CD8-positive, alpha-beta memory T cell (primary cell): ENCODE data around the gene CAPS. TPM values are rescaled to one million over a fixed set of nuclear protein-coding genes. Genes with fewer than 3 reads are reported as not detected.

Source experiments
- CTCF ChIA-PET: fragments of 350-600 bp; sonication (Branson Sonifier 250); formaldehyde crosslinking; loops from one replicate; lab custom pipeline; 2021; ENCODE audit warnings: antibody characterized with exemption; lab: Charles Lee
- POLR2A ChIA-PET: fragments of 350-600 bp; sonication (Branson Sonifier 250); formaldehyde crosslinking; loops from one replicate; lab custom pipeline; 2021; ENCODE audit warnings: antibody characterized with exemption; lab: Charles Lee
- DNase-seq, 5 donors: peaks; one replicate each; pipeline versions ENCODE4 v3.0.0 to v3.0.0-alpha.2; 2020 to 2022; ENCODE audit warnings: mixed read lengths in 1 of 5
- H3K27ac ChIP-seq: one replicate; pipeline ENCODE4 v1.7.0; 2013; ENCODE audit warnings: low read depth, mild to moderate bottlenecking, low read length, moderate library complexity
- H3K27me3 ChIP-seq: 2 replicates; pipeline ENCODE4 v1.7.0; 2013; ENCODE audit warnings: low read length, mild to moderate bottlenecking; ENCODE audit not compliant: insufficient read depth, poor library complexity, severe bottlenecking
- H3K36me3 ChIP-seq: 2 replicates; pipeline ENCODE4 v1.7.0; 2013; ENCODE audit warnings: mild to moderate bottlenecking, low read length, moderate library complexity; ENCODE audit not compliant: insufficient read depth
- H3K4me1 ChIP-seq: 2 replicates; pipeline ENCODE4 v1.7.0; 2013; ENCODE audit warnings: mild to moderate bottlenecking, low read length, moderate library complexity; ENCODE audit not compliant: insufficient read depth
- H3K4me3 ChIP-seq: 2 replicates; pipeline ENCODE4 v1.7.0; 2013; ENCODE audit warnings: mild to moderate bottlenecking, low read length
- H3K9me3 ChIP-seq: 2 replicates; pipeline ENCODE4 v1.7.0; 2013; ENCODE audit warnings: mild to moderate bottlenecking, low read length
- H3K27ac Mint-ChIP-seq, 8 donors: one replicate each; pipeline ENCODE4 v1.8.0; 2020 to 2021; ENCODE audit warnings: mixed read lengths in 8 of 8, mild to moderate bottlenecking in 6 of 8, inconsistent platforms in 3 of 8, moderate library complexity in 3 of 8
- H3K27me3 Mint-ChIP-seq, 2 donors: one replicate each; pipeline ENCODE4 v1.8.0; 2020 to 2021; ENCODE audit warnings: mixed read lengths in 2 of 2, mild to moderate bottlenecking in 1 of 2, moderate library complexity in 1 of 2
- H3K36me3 Mint-ChIP-seq, 3 donors: one replicate each; pipeline ENCODE4 v1.8.0; 2020 to 2021; ENCODE audit warnings: mixed read lengths in 3 of 3, inconsistent platforms in 1 of 3, mild to moderate bottlenecking in 1 of 3
- H3K4me1 Mint-ChIP-seq, 3 donors: one replicate each; pipeline ENCODE4 v1.8.0; 2020 to 2021; ENCODE audit warnings: mixed read lengths in 3 of 3, inconsistent platforms in 1 of 3, mild to moderate bottlenecking in 1 of 3
- H3K4me3 Mint-ChIP-seq, 7 donors: one replicate each; pipeline ENCODE4 v1.8.0; 2020 to 2021; ENCODE audit warnings: mixed read lengths in 7 of 7, mild to moderate bottlenecking in 6 of 7, moderate library complexity in 4 of 7, inconsistent platforms in 2 of 7
- H3K9me3 Mint-ChIP-seq, 5 donors: one replicate each; pipeline ENCODE4 v1.8.0; 2020 to 2022; ENCODE audit warnings: mixed read lengths in 5 of 5, mild to moderate bottlenecking in 3 of 5, moderate library complexity in 2 of 5, inconsistent platforms in 1 of 5
- polyA plus RNA-seq: library from polyadenylated mRNA; unstranded; fragments of 300-500 nt; fragmentation: Illumina TruSeq; gene quantifications from one replicate; pipeline ENCODE4 v1.2.3, GENCODE V29; 2021
- total RNA-seq, 2 experiments: library from RNA; stranded (reverse); gene quantifications; one replicate each; pipeline ENCODE4 v1.2.3, GENCODE V29; 2021

The CAPS gene
- total and polyA plus RNA-seq, 3 experiments from 2014 or later: 2.7 to 7.3 (median 5.3) TPM

- peaks cover 0 to 32% (median 0%) of the 10 kb centered on the region in 3 donors for H3K36me3 Mint-ChIP-seq
- Histone ChIP-seq H3K27me3 (no peaks in the 10 kb centered on the region), H3K9me3 (no peaks in the 10 kb centered on the region), H3K4me1 (no peaks in the 10 kb centered on the region), H3K36me3 (no peaks in the 10 kb centered on the region), H3K4me3 (no peak overlapping the region), H3K27ac (no peak overlapping the region)
- peaks cover 4 to 6% of the 10 kb centered on the region in 2 donors for H3K27me3 Mint-ChIP-seq
- H3K4me3 Mint-ChIP-seq: no peak overlapping the region
- POLR2A ChIA-PET: no interaction called here
- CTCF ChIA-PET: interaction anchor here (1.3 kb wide), 1 partner anchor 9 kb away, joined by 4 read pairs; the partner anchor contains the start of gene NDUFA11
- no peaks in the 10 kb centered on the region for H3K9me3 Mint-ChIP-seq
- peaks cover 0 to 5% (median 2%) of the 10 kb centered on the region in 3 donors for H3K4me1 Mint-ChIP-seq
- H3K27ac Mint-ChIP-seq: no peak overlapping the region
- no peak for DNase-seq
Observed at GRCh38 chr19:5893907-5894703, 19.9 kb upstream of the CAPS start.

GRCh38 chr19:5894704-5895349 is 19.2 kb upstream of the CAPS start:
- no peak for DNase-seq
- ChIA-PET POLR2A (no interaction called here), CTCF (no interaction called here)
- H3K27me3 ChIP-seq: no peaks in the 10 kb centered on the region
- Mint-ChIP-seq H3K4me1 (peaks cover 0 to 5% (median 2%) of the 10 kb centered on the region in 3 donors), H3K36me3 (peaks cover 0 to 32% (median 0%) of the 10 kb centered on the region in 3 donors), H3K27me3 (peaks cover 0 to 6% of the 10 kb centered on the region in 2 donors), H3K9me3 (no peaks in the 10 kb centered on the region), H3K4me3 (no peak overlapping the region), H3K27ac (no peak overlapping the region)
- H3K36me3 ChIP-seq: no peaks in the 10 kb centered on the region
- H3K9me3 ChIP-seq: no peaks in the 10 kb centered on the region
- no peak overlapping the region for H3K4me3 ChIP-seq
- H3K27ac ChIP-seq: no peak overlapping the region
- H3K4me1 ChIP-seq: no peaks in the 10 kb centered on the region

GRCh38 chr19:5895409-5895808 is 18.6 kb upstream of the CAPS start:
- Histone ChIP-seq H3K36me3 (peaks cover 5% of the 10 kb centered on the region), H3K27ac (no peak overlapping the region), H3K27me3 (no peaks in the 10 kb centered on the region), H3K4me3 (no peak overlapping the region), H3K4me1 (no peaks in the 10 kb centered on the region), H3K9me3 (no peaks in the 10 kb centered on the region)
- DNase-seq: no peak
- peaks cover 0 to 38% (median 0%) of the 10 kb centered on the region in 3 donors for H3K36me3 Mint-ChIP-seq
- H3K27ac Mint-ChIP-seq: peak overlapping the region in 1 of 8 donors; percentile 6
- CTCF ChIA-PET: no interaction called here
- no peaks in the 10 kb centered on the region for H3K9me3 Mint-ChIP-seq
- no peak overlapping the region for H3K4me3 Mint-ChIP-seq
- peaks cover 0 to 6% of the 10 kb centered on the region in 2 donors for H3K27me3 Mint-ChIP-seq
- peaks cover 5 to 11% (median 5%) of the 10 kb centered on the region in 3 donors for H3K4me1 Mint-ChIP-seq
- POLR2A ChIA-PET: interaction anchor here (0.6 kb wide), 1 partner anchor 118 kb away, joined by 3 read pairs; no protein-coding TSS in a partner anchor

GRCh38 chr19:5895890-5896289 is 18.2 kb upstream of the CAPS start:
- H3K9me3 Mint-ChIP-seq: no peaks in the 10 kb centered on the region
- peak overlapping the region in 1 of 7 donors; percentile 65 for H3K4me3 Mint-ChIP-seq
- H3K27ac ChIP-seq: no peak overlapping the region
- no peaks in the 10 kb centered on the region for H3K4me1 ChIP-seq
- DNase-seq: no peak
- no peak overlapping the region for H3K4me3 ChIP-seq
- peaks cover 6 to 12% (median 6%) of the 10 kb centered on the region in 3 donors for H3K4me1 Mint-ChIP-seq
- CTCF ChIA-PET: no interaction called here
- no peaks in the 10 kb centered on the region for H3K9me3 ChIP-seq
- peaks cover 0 to 38% (median 0%) of the 10 kb centered on the region in 3 donors for H3K36me3 Mint-ChIP-seq
- peak overlapping the region in 1 of 8 donors; percentile 63 for H3K27ac Mint-ChIP-seq
- POLR2A ChIA-PET: interaction anchor here (0.6 kb wide), 1 partner anchor 117 kb away, joined by 3 read pairs; no protein-coding TSS in a partner anchor
- no peaks in the 10 kb centered on the region for H3K27me3 ChIP-seq
- H3K36me3 ChIP-seq: peaks cover 5% of the 10 kb centered on the region
- peaks cover 0 to 4% of the 10 kb centered on the region in 2 donors for H3K27me3 Mint-ChIP-seq

- no peak overlapping the region for H3K4me3 Mint-ChIP-seq
- no peak for DNase-seq
- ChIA-PET CTCF (no interaction called here), POLR2A (no interaction called here)
- no peak overlapping the region for H3K4me3 ChIP-seq
- no peak overlapping the region for H3K27ac ChIP-seq
- peaks cover 5% of the 10 kb centered on the region for H3K36me3 ChIP-seq
- peaks cover 0 to 4% of the 10 kb centered on the region in 2 donors for H3K27me3 Mint-ChIP-seq
- no peaks in the 10 kb centered on the region for H3K27me3 ChIP-seq
- H3K4me1 ChIP-seq: no peaks in the 10 kb centered on the region
- H3K4me1 Mint-ChIP-seq: peaks cover 11 to 18% (median 11%) of the 10 kb centered on the region in 3 donors
- no peaks in the 10 kb centered on the region for H3K9me3 Mint-ChIP-seq
- H3K9me3 ChIP-seq: no peaks in the 10 kb centered on the region
- H3K36me3 Mint-ChIP-seq: peaks cover 0 to 44% (median 4%) of the 10 kb centered on the region in 3 donors
- peak overlapping the region in 1 of 8 donors; percentile 23 for H3K27ac Mint-ChIP-seq
Observed at GRCh38 chr19:5896365-5897076, 17.5 kb upstream of the CAPS start.

GRCh38 chr19:5897189-5897969 is 16.7 kb upstream of the CAPS start:
- DNase-seq: no peak
- H3K4me3 ChIP-seq: no peak overlapping the region
- peaks cover 5% of the 10 kb centered on the region for H3K36me3 ChIP-seq
- H3K4me3 Mint-ChIP-seq: no peak overlapping the region
- no peak overlapping the region for H3K27ac ChIP-seq
- H3K9me3 ChIP-seq: no peaks in the 10 kb centered on the region
- peaks cover 11 to 19% (median 11%) of the 10 kb centered on the region in 3 donors for H3K4me1 Mint-ChIP-seq
- CTCF ChIA-PET: interaction anchor here (1.0 kb wide), 1 partner anchor 93 kb away, joined by 3 read pairs; no protein-coding TSS in a partner anchor
- peaks cover 4% of the 10 kb centered on the region for H3K4me1 ChIP-seq
- H3K27ac Mint-ChIP-seq: no peak overlapping the region
- no peaks in the 10 kb centered on the region for H3K27me3 ChIP-seq
- H3K36me3 Mint-ChIP-seq: peaks cover 0 to 44% (median 4%) of the 10 kb centered on the region in 3 donors
- POLR2A ChIA-PET: no interaction called here
- peaks cover 0 to 2% of the 10 kb centered on the region in 2 donors for H3K27me3 Mint-ChIP-seq
- no peaks in the 10 kb centered on the region for H3K9me3 Mint-ChIP-seq
